Neutrophil (primary cell): ENCODE measurements around the gene OSER1.

Source experiments
- H3K27ac ChIP-seq: fragments of 200-600 bp; sonication (generic); 2 replicates; pipeline ENCODE4 v1.5.1; 2016; ENCODE audit warnings: mild to moderate bottlenecking, moderate library complexity
- H3K27me3 ChIP-seq: fragments of 200-600 bp; sonication (generic); 2 replicates; pipeline ENCODE4 v1.6.0; 2016; ENCODE audit warnings: mild to moderate bottlenecking
- H3K36me3 ChIP-seq: fragments of 200-600 bp; sonication (generic); 2 replicates; pipeline ENCODE4 v1.5.1; 2017
- H3K4me1 ChIP-seq, 2 experiments: fragments of 200-600 bp in 1 of 2; sonication (generic) in 1 of 2; 1 replicate in 1 of 2; 2 replicates in 1 of 2; pipeline versions ENCODE4 v1.5.1 to v1.6.1; 2013 to 2016; ENCODE audit warnings: low read depth in 1 of 2, low read length in 1 of 2, mild to moderate bottlenecking in 1 of 2, moderate library complexity in 1 of 2; ENCODE audit not compliant: control insufficient read depth in 1 of 2, insufficient read depth in 1 of 2
- H3K4me3 ChIP-seq, 2 experiments: fragments of 200-600 bp in 1 of 2; sonication (generic) in 1 of 2; 1 replicate in 1 of 2; 2 replicates in 1 of 2; pipeline ENCODE4 v1.5.1; 2013 to 2016; ENCODE audit warnings: low read depth in 1 of 2, low read length in 1 of 2, mild to moderate bottlenecking in 1 of 2, moderate library complexity in 1 of 2
- H3K9me3 ChIP-seq: fragments of 200-600 bp; sonication (generic); 2 replicates; pipeline ENCODE4 v1.5.1; 2016
- TF ChIP-seq, protein P1 (sequence below): fragments of 200-600 bp; sonication (generic); IDR thresholded peaks from 2 replicates; pipeline ENCODE4 v1.5.1; 2016; ENCODE audit warnings: antibody characterized with exemption

Gene OSER1

DNA sequence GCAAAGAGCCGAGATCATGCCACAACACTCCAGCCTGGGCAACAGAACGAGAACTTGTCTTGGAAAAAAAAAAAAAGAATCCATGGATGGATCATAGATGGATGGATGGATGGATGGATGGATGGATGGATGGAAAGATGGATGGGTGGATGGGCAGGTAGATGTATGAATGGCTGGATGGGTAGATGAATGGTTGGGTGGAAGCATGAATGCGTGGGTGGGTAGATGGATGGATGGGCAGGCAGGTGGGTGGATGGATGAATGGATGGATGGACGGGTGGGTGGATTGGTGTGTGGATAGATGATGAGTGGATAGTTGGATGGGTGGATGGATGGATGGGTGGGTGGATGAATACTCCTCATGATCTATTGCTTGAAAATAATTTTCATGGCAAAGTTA lies 25.0 kb downstream of the OSER1 start:
- Histone ChIP-seq H3K27ac (no peak overlapping the region), H3K4me3 (no peak overlapping the region), H3K27me3 (peaks cover 93% of the 10 kb centered on the region)

DNA sequence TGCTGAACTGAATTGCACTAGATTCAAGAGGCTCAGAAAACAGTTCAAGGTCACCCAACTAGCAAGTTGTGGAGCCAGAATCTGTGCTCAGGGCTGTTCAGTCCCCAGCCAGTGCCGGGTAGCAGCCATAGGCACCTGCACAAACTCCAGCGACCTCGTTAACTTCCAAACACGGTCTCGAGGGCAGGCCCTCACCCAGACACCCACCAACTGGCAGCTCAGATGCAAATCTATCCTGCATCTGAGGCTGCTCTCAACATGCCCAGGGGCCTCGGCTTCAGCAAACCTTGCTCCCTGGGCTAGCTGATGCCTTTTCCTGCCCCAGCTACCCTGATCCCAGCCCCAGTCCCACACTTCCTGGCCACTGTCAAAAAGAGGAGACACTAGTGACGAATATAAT lies 27.3 kb downstream of the OSER1 start:
- H3K36me3 ChIP-seq = no peaks in the 10 kb centered on the region
- peaks cover under 1 to 3% of the 10 kb centered on the region in 2 experiments for H3K4me1 ChIP-seq
- H3K9me3 ChIP-seq = no peaks in the 10 kb centered on the region
- H3K27ac ChIP-seq = no peak overlapping the region
- peaks cover 97% of the 10 kb centered on the region for H3K27me3 ChIP-seq
- TF ChIP-seq, protein P1, sequence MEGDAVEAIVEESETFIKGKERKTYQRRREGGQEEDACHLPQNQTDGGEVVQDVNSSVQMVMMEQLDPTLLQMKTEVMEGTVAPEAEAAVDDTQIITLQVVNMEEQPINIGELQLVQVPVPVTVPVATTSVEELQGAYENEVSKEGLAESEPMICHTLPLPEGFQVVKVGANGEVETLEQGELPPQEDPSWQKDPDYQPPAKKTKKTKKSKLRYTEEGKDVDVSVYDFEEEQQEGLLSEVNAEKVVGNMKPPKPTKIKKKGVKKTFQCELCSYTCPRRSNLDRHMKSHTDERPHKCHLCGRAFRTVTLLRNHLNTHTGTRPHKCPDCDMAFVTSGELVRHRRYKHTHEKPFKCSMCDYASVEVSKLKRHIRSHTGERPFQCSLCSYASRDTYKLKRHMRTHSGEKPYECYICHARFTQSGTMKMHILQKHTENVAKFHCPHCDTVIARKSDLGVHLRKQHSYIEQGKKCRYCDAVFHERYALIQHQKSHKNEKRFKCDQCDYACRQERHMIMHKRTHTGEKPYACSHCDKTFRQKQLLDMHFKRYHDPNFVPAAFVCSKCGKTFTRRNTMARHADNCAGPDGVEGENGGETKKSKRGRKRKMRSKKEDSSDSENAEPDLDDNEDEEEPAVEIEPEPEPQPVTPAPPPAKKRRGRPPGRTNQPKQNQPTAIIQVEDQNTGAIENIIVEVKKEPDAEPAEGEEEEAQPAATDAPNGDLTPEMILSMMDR = no peak
- H3K4me3 ChIP-seq = no peak overlapping the region

More for the DNA sequence above, 25.0 kb downstream of the OSER1 start:
- H3K4me1 ChIP-seq = peaks cover 8% of the 10 kb centered on the region in 2 experiments
- TF ChIP-seq, protein P1 = no peak
- H3K9me3 ChIP-seq = no peaks in the 10 kb centered on the region
- no peaks in the 10 kb centered on the region for H3K36me3 ChIP-seq

DNA sequence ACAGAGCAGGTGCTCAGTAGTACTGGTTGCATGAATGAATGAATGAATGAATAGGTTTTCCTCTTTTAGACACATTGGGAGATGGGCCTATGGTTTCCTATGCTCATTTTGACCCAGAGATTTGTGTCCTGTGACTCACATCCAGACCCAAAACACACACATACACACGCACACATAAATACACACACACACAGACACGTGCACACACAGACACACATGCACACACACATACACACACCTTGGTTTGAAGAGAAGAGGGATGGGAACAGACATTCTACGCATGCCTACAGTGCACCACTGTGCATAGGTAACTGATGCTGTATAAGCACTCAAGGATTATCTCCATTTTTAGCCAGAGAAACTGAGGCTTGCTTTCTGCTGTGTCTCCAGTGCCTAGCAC lies 27.7 kb downstream of the OSER1 start:
- Histone ChIP-seq H3K4me3 (no peak overlapping the region), H3K27ac (no peak overlapping the region), H3K9me3 (no peaks in the 10 kb centered on the region), H3K27me3 (peaks cover 96% of the 10 kb centered on the region), H3K4me1 (peaks cover 0 to 3% of the 10 kb centered on the region in 2 experiments), H3K36me3 (no peaks in the 10 kb centered on the region)
- TF ChIP-seq, protein P1 = no peak

DNA sequence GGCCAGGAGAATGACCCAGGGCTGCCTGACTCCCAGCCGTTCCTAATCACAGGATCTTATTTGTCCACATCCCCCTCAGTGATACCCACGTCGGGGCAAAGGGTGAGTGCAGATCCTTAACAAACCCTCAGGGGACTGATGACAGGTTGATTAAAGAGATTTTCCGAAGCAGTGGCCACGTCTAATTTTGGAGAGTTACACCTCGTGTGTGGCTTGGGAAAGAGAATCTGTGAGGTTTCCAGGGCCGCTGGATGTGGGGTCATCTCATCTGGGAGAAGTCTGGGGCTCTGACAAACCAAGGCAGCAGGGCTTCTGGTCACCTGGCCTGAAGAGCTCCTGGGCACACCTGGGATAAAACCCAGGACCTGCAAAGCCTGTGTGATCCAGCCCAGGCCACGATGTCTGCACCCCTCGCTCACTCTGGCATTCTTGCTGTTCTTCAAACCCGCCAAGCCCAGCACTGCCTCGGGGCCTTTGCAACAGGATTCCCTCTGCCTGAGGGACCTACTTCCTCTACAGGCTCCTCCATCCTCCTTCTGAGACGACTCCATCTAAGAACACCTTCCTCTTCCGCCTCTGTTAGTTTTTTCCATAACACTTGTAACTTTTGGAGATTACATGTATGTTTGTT lies 28.3 kb downstream of the OSER1 start:
- H3K4me3 ChIP-seq = no peak overlapping the region
- H3K27me3 ChIP-seq = peaks cover 96% of the 10 kb centered on the region
- H3K36me3 ChIP-seq = no peaks in the 10 kb centered on the region

DNA sequence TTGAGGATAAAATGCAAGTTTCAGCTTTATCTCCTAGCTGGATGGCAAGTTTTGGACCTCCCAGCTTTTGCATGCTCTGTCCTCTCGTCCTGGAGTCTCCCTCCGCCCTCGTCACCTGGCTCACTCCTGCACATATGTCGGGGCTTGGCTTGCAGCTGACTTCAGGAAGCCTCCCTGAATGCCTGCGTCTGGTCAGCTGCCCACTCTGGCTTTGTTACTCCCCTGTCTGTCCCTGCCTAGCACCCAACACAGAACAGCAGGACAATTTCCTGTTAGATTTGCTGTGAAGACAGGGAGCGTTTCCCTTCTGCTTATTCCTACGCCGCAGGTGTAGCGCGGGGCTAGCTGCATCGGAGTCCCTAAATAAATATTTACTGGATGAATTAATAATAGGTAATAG lies 29.0 kb downstream of the OSER1 start:
- no peaks in the 10 kb centered on the region for H3K36me3 ChIP-seq
- no peaks in the 10 kb centered on the region for H3K9me3 ChIP-seq
- H3K27ac ChIP-seq = no peak overlapping the region
- H3K4me3 ChIP-seq = no peak overlapping the region
- peaks cover 94% of the 10 kb centered on the region for H3K27me3 ChIP-seq
- TF ChIP-seq, protein P1 = no peak
- H3K4me1 ChIP-seq = no peaks in the 10 kb centered on the region

More for the DNA sequence above, 28.3 kb downstream of the OSER1 start:
- Histone ChIP-seq H3K9me3 (no peaks in the 10 kb centered on the region), H3K27ac (no peak overlapping the region), H3K4me1 (peaks cover 0 to 3% of the 10 kb centered on the region in 2 experiments)
- TF ChIP-seq, protein P1 = no peak
